Activated CD4-positive, CD25-positive, alpha-beta regulatory T cell treated with anti-CD3 and anti-CD28 coated beads, Interleukin-2, amount 50 U/mL, for 24 hours (primary cell): Measurements from ENCODE around the gene PALLD.
"Not testable (repeated sequence)": the region's sequence is repeated elsewhere in the genome, so short reads cannot be mapped to it uniquely, and the experiment has no call there.

Experiments
- ATAC-seq, 2 donors: fragments of 150-1000 bp; cut with Tn5 transposase; one replicate each; pipeline ENCODE4 v1.10.0; 2021; ENCODE audit warnings: mild to moderate bottlenecking in 1 of 2, moderate library complexity in 1 of 2

Gene PALLD

GRCh38 chr4:168711197-168712140 lies 214.6 kb downstream of the PALLD start:
- ATAC-seq, result no peak

- no peak for ATAC-seq
These were observed 215.6 kb downstream of the PALLD start for GRCh38 chr4:168712316-168712890.

DNA sequence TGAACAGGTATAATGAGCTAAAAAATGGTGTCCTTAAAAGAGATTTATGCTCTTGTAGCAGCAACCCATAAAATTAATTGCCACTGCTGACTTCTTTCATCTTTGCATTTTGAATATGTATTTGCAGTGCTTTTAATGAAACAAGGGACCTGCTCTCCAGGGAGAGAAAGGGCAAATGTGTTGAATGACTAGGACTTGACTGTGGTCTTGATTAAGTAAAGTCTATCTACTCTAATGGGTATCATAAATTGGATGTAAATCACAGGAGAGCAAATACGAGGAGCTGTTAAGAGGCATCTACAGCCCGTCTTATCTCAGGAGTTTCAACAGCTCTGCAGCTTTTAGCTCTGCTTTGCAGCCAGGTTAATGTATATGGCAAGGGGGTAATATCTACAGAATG lies 216.4 kb downstream of the PALLD start:
- no peak for ATAC-seq

GRCh38 chr4:168715896-168716295 lies 219.0 kb downstream of the PALLD start:
- no peak for ATAC-seq

GRCh38 chr4:168716406-168717129 lies 219.7 kb downstream of the PALLD start:
- no peak for ATAC-seq

DNA sequence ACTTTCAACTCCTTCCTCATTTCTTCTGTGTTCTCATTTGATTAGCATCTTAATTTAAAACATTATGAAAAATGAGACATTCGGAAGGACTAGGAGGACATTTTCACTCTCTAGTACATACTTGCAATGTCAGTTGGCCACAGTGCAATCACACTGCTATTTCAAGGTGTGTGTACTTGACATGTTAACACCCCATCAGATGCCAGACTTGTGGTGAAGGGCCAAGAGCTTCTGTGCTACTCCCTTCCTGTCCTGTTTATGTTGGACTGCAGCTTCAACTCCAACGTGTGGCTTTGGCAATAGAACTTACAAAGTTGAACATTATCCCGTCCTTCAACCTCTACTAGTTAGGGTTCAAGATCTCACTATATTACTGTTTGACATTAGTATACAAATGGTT lies 221.0 kb downstream of the PALLD start:
- ATAC-seq, result no peak

GRCh38 chr4:168719725-168720124 lies 222.9 kb downstream of the PALLD start:
- ATAC-seq, result no peak

DNA sequence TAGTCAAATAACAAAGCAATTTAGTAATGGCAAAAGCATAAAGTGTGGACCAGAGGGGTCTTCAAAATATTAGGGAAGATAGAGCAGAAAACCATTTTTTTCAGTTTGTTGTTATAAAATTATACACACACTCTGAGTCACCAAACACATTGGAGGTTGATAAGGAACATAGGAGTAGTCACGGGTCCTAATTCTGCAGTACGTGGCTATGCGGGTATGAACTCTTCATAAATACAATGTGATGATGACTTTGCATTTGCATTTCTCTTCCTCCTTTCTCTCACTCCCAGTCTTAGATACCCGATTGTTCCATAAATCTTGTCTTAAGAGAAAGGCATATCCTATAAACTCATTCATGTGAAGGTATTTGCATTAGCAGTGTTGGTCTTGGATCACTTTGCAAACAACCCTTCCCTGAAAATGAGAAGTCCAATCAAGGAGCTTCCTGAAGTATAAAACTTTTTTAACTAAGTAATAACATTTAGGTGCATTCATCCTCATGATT lies 223.6 kb downstream of the PALLD start:
- no peak for ATAC-seq

- no peak for ATAC-seq
These were observed 225.5 kb downstream of the PALLD start for GRCh38 chr4:168722391-168722790.

DNA sequence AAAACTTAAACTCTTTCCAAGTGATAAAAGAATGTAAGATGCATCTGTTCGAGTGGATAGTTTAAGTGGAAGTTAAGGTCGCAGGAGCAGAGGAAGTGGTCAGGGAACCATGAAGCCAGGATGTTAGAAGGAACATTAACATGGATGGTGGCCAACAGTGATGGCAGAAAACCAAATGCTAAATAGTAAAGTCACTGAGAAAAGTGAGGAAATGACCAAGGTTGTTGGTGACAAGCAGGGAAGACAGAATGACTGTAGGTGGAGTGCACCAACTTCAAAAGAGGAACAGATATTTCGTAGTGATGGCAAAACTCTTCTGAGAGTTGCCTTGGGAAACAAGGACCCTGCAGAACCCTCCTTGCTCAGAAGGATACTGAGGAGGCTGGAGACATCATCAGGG lies 226.2 kb downstream of the PALLD start:
- ATAC-seq, result no peak

DNA sequence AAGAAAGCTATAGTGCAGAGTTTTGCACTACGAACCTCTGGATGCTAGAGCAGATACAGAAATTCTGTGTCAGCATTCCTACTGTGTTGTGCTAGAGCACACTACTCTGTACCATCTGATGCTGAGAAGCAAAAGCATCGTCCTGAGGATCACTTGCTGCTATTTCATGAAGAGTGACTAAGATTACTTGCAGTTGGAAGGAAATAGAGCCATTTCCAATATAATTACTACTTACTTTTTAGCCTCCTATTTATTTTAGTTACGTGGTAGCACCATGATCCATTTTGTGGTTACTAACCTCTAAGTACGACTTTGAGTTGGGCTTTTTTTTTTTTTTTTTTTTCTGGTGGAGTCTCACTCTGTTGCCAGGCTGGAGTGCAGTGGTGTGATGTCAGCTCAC lies 226.7 kb downstream of the PALLD start:
- no peak for ATAC-seq

GRCh38 chr4:168724243-168724642 lies 227.4 kb downstream of the PALLD start:
- no peak for ATAC-seq

DNA sequence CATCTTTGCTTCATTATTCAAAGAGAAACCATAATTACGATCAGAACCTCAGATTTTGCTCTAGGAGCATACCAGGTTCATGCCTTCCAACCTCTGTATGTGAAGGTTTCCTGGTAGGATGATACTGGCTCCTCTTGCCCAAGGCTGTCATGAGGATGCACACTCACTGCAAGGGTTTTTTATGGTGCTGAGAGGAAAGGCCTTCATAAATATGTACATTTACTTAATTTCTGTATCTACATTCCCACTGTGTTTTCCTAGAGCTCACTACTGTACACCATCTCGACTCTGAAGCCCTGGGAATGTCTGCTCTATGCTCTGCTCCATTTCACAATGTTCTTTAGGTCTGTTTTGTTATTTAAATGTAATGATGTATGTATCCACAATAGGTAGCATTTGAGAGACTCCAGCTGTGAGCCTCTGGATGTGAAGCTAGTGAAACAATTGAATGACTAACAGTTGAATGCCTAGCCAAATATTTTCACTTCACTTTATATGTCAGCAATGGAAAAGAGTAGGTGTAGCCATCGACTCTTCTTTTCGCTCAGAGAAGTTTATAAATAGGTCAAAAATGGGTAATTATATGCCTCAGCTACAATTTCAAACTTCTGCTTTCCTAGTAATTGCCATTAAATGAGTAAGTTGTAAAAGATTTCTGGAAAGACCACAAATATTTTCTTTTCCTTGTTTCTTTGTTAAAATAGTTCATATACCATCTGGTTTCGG lies 228.0 kb downstream of the PALLD start:
- ATAC-seq, result no peak

DNA sequence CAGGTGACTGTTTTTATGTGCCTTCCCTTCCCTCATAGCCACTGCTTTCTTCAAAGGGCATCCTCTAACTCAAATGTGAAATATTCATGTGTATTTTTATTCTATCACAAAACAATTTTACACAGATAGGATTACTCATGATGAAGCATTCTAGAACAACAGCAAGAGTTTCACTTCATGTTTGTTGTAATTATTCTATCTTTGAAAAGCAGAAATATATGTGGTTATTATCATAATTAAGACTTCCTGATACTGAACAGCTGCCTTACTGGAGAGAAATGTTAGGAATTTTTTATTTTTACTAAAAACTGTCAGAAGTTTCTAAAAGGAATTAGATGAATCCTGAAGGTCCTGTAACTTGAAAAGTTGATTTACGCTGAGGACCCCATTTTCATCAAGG lies 229.1 kb downstream of the PALLD start:
- no peak for ATAC-seq

DNA sequence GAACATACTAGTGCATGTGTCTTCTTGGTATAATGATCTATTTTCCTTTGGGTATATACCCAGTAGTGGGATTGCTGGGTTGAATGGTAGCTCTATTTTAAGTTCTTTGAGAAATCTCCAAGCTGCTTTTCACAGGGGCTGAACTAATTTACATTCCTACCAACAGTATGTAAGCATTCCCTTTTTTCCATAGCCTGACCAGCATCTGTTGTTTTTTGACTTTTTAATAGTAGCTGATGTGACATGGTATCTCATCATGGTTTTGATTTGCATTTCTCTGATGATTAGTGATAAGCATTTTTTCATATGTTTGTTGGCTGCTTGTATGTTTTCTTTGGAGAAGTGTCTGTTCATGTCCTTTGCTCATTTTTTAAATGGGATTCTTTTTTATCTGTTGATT lies 230.3 kb downstream of the PALLD start:
- ATAC-seq, result not testable (repeated sequence)

- no peak for ATAC-seq
These were observed 234.3 kb downstream of the PALLD start for GRCh38 chr4:168731006-168731636.

DNA sequence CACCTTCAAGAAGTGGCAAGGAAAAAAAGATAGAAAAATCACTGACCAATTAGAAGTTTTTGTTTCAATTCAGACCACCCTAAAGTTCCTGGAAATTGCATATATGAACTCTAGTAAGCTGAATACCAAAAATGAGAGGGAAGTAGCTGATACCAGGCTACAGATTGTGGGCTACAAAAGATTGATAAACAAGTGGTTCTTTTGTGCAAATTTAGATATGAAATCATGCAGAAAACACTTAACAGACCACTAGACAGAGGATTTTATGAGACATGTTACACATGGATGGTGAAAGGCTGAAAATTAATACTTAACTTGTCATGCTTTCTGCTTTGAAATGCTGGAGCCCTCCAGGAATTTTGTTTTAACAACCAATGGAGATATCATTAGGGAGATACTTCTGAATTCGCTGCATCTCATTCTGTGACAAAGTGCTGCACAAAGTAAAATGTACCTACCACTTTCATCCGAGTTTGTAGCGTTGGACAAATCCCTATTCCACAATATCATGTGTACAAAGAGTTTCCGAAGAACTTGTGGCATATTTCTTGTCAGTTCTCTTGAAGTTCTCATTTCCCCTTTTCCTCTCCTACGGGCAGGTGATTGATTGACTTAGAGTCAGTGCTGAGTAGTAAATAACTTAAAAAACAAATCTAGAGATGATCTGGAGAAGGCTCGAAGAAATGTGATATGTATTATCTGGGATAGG lies 235.0 kb downstream of the PALLD start:
- no peak for ATAC-seq

- no peak for ATAC-seq
These were observed 235.9 kb downstream of the PALLD start for GRCh38 chr4:168732714-168733113.

DNA sequence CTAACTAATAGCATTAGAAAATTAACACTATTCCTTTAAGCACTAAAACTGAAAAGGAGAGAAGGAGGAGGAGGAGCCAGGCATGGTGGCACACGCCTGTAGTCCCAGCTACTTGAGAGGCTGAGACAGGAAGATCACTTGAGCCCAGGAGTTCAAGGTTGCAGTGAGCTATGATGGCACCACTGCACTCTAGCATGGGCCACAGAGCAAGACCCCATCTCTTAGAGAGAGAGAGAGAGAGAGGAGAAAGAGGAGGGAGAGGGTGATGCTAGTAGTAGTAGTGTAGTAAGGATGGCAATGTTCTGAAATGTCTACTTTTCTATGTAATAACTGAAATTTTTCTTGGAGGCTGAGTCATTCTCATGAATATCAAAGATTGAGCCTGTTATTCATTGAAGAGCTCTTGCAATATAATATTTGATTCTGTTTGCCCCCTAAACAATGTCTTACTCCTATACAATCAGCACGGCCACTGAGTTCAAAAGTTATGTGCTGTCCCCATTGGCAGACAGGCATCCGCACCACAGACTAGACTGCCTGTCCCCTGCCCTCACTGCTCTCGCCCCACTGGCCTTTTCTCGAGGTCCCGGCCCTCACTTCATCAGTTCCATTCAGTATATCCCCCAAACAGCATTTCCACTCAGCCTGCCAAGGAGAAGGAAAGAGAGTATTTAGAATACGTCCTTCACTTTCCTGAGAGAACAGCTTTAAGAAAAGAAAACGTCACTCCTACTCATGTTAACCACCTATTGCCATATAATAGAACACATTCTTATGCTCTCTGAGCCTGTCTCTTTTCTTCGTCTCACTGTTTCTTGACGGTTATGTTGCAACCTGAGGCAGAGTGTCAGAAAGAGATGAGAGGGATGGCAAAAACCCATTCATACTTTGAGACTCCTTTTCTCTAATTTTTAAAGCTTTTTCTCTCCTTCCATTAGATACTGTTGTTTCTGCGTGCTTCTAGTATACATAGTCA lies 238.1 kb downstream of the PALLD start:
- ATAC-seq, result no peak

- no peak for ATAC-seq
These were observed 238.9 kb downstream of the PALLD start for GRCh38 chr4:168735735-168736134.
